H9 (cell line): ENCODE results near the gene SLC18B1. TPM values are rescaled to one million over a fixed set of nuclear protein-coding genes. Genes with fewer than 3 reads are reported as not detected.

ENCODE experiments used
- DNase-seq: peaks from one replicate; pipeline ENCODE4 v3.0.0-alpha.2; 2017
- H2AFZ ChIP-seq: one replicate; pipeline ENCODE4 v1.6.1; 2013; ENCODE audit warnings: mild to moderate bottlenecking, low read length, control low read depth, moderate library complexity
- H2AK5ac ChIP-seq: 2 replicates; pipeline ENCODE4 v1.6.1; 2013; ENCODE audit warnings: low read length, control low read depth, mixed read lengths; ENCODE audit not compliant: insufficient read length
- H2BK120ac ChIP-seq: one replicate; pipeline ENCODE4 v1.6.1; 2013; ENCODE audit warnings: low read depth, mild to moderate bottlenecking, low read length, control low read depth, inconsistent platforms; ENCODE audit not compliant: poor library complexity, severe bottlenecking
- H2BK12ac ChIP-seq: 2 replicates; pipeline ENCODE4 v1.6.1; 2013; ENCODE audit warnings: low read length, control low read depth, mixed read lengths, low read depth; ENCODE audit not compliant: insufficient read length
- H2BK15ac ChIP-seq: 2 replicates; pipeline ENCODE4 v1.6.1; 2013; ENCODE audit warnings: low read depth, low read length, control low read depth
- H2BK20ac ChIP-seq: one replicate; pipeline ENCODE4 v1.6.1; 2013; ENCODE audit warnings: low read depth, mild to moderate bottlenecking, low read length, control low read depth, inconsistent platforms; ENCODE audit not compliant: poor library complexity, severe bottlenecking
- H2BK5ac ChIP-seq: 2 replicates; pipeline ENCODE4 v1.6.1; 2013; ENCODE audit warnings: low read length, control low read depth, mixed read lengths; ENCODE audit not compliant: insufficient read length
- H3K14ac ChIP-seq: 2 replicates; pipeline ENCODE4 v1.6.1; 2013; ENCODE audit warnings: low read length, control low read depth; ENCODE audit not compliant: insufficient read depth
- H3K18ac ChIP-seq: 2 replicates; pipeline ENCODE4 v1.6.1; 2013; ENCODE audit warnings: low read depth, mild to moderate bottlenecking, mixed read lengths, low read length, control low read depth; ENCODE audit not compliant: insufficient read length
- H3K23ac ChIP-seq: 2 replicates; pipeline ENCODE4 v1.6.1; 2013; ENCODE audit warnings: low read length, control low read depth, mixed read lengths, low read depth; ENCODE audit not compliant: insufficient read length
- H3K23me2 ChIP-seq: 2 replicates; pipeline ENCODE4 v1.6.1; 2013; ENCODE audit warnings: low read depth, mild to moderate bottlenecking, mixed read lengths, low read length, control low read depth; ENCODE audit not compliant: insufficient read length, poor library complexity, severe bottlenecking
- H3K27ac ChIP-seq: 2 replicates; pipeline ENCODE4 v1.5.1; 2013; ENCODE audit warnings: low read length, control low read depth, mixed read lengths, low read depth; ENCODE audit not compliant: insufficient read length
- H3K27me3 ChIP-seq: 2 replicates; pipeline ENCODE4 v1.6.1; 2013; ENCODE audit warnings: low read length, control low read depth, inconsistent platforms; ENCODE audit not compliant: insufficient read depth
- H3K4ac ChIP-seq: 2 replicates; pipeline ENCODE4 v1.6.1; 2013; ENCODE audit warnings: low read depth, mild to moderate bottlenecking, control low read depth, inconsistent platforms, low read length, moderate library complexity
- H3K4me1 ChIP-seq: 2 replicates; pipeline ENCODE4 v1.6.1; 2013; ENCODE audit warnings: low read length, control low read depth, inconsistent platforms; ENCODE audit not compliant: insufficient read depth
- H3K4me2 ChIP-seq: 2 replicates; pipeline ENCODE4 v1.6.1; 2013; ENCODE audit warnings: low read length, control low read depth, mixed read lengths; ENCODE audit not compliant: insufficient read length, insufficient read depth
- H3K56ac ChIP-seq: 2 replicates; pipeline ENCODE4 v1.6.1; 2013; ENCODE audit warnings: low read depth, mild to moderate bottlenecking, mixed read lengths, low read length, control low read depth; ENCODE audit not compliant: insufficient read length
- H3K79me1 ChIP-seq: 2 replicates; pipeline ENCODE4 v1.6.1; 2013; ENCODE audit warnings: low read depth, mild to moderate bottlenecking, moderate library complexity, low read length, control low read depth, inconsistent platforms; ENCODE audit not compliant: insufficient read depth, poor library complexity, severe bottlenecking
- H3K79me2 ChIP-seq: 2 replicates; pipeline ENCODE4 v1.6.1; 2013; ENCODE audit warnings: low read length, control low read depth, inconsistent platforms; ENCODE audit not compliant: insufficient read depth
- H3K9ac ChIP-seq: 2 replicates; pipeline ENCODE4 v1.6.1; 2013; ENCODE audit warnings: low read length, control low read depth, mixed read lengths; ENCODE audit not compliant: insufficient read length; ENCODE audit errors: extremely low read depth
- H3K9me3 ChIP-seq: one replicate; pipeline ENCODE4 v1.6.1; 2013; ENCODE audit warnings: low read depth, low read length, inconsistent platforms; ENCODE audit not compliant: control insufficient read depth
- H3T11ph ChIP-seq: one replicate; pipeline ENCODE4 v1.6.1; 2013; ENCODE audit warnings: mild to moderate bottlenecking, low read length, control low read depth, inconsistent platforms
- H4K20me1 ChIP-seq: one replicate; pipeline ENCODE4 v1.6.1; 2013; ENCODE audit not compliant: control insufficient read depth, insufficient read length, insufficient read depth
- H4K5ac ChIP-seq: 2 replicates; pipeline ENCODE4 v1.6.1; 2013; ENCODE audit warnings: low read depth, mild to moderate bottlenecking, mixed read lengths, low read length, control low read depth; ENCODE audit not compliant: insufficient read length
- H4K8ac ChIP-seq: replicated peaks from 2 replicates; pipeline ENCODE4 v1.6.1; 2013; ENCODE audit warnings: low read length, control low read depth, mixed read lengths, low read depth; ENCODE audit not compliant: insufficient read length
- H4K91ac ChIP-seq: 2 replicates; pipeline ENCODE4 v1.6.1; 2013; ENCODE audit warnings: low read depth, mild to moderate bottlenecking, moderate library complexity, mixed read lengths, low read length, control low read depth; ENCODE audit not compliant: insufficient read length
- H3K27ac Mint-ChIP-seq, 3 experiments: 2 replicates in 2 of 3; 3 replicates in 1 of 3; pipeline ENCODE4 v1.8.0; 2020 to 2021; ENCODE audit warnings: mixed read lengths in 3 of 3, mild to moderate bottlenecking in 1 of 3, moderate library complexity in 1 of 3
- H3K27me3 Mint-ChIP-seq: 2 replicates; pipeline ENCODE4 v1.8.0; 2021; ENCODE audit warnings: low read depth, mild to moderate bottlenecking, moderate library complexity, mixed read lengths
- H3K36me3 Mint-ChIP-seq, 3 experiments: 2 replicates in 2 of 3; 3 replicates in 1 of 3; pipeline ENCODE4 v1.8.0; 2020 to 2021; ENCODE audit warnings: low read depth in 3 of 3, mixed read lengths in 3 of 3; ENCODE audit not compliant: insufficient read depth in 1 of 3
- H3K4me1 Mint-ChIP-seq, 2 experiments: 2 replicates each; pipeline ENCODE4 v1.8.0; 2020; ENCODE audit warnings: mixed read lengths in 2 of 2
- H3K4me3 Mint-ChIP-seq, 2 experiments: 2 replicates in 1 of 2; 3 replicates in 1 of 2; pipeline ENCODE4 v1.8.0; 2020 to 2021; ENCODE audit warnings: mild to moderate bottlenecking in 2 of 2, mixed read lengths in 2 of 2, moderate library complexity in 1 of 2
- H3K9me3 Mint-ChIP-seq, 2 experiments: 2 replicates in 1 of 2; 3 replicates in 1 of 2; pipeline ENCODE4 v1.8.0; 2020; ENCODE audit warnings: mild to moderate bottlenecking in 2 of 2, mixed read lengths in 2 of 2, moderate library complexity in 1 of 2
- CTCF ChIP-seq: fragments of 200-600 bp; sonication (generic); conservative IDR thresholded peaks from 3 replicates; pipeline ENCODE4 v1.8.0; 2021; ENCODE audit warnings: antibody characterized with exemption, mild to moderate bottlenecking
- WGBS: extraction: QIAGEN DNeasy Blood & Tissue Kit; methylation state at CpG from one replicate; pipeline ENCODE4 v1.1.7; 2013; ENCODE audit warnings: missing lambda C conversion rate, low lambda C conversion rate, mixed read lengths; ENCODE audit not compliant: insufficient read length; ENCODE audit errors: extremely low coverage; 5-methylcytosine and 5-hydroxymethylcytosine counted together
- total RNA-seq: library from RNA; stranded (reverse); gene quantifications from 2 replicates; pipeline ENCODE4 v1.2.1, GENCODE V29; 2021

SLC18B1 gene
- total RNA-seq, 1 experiment from 2014 or later = 19.8 TPM

DNA sequence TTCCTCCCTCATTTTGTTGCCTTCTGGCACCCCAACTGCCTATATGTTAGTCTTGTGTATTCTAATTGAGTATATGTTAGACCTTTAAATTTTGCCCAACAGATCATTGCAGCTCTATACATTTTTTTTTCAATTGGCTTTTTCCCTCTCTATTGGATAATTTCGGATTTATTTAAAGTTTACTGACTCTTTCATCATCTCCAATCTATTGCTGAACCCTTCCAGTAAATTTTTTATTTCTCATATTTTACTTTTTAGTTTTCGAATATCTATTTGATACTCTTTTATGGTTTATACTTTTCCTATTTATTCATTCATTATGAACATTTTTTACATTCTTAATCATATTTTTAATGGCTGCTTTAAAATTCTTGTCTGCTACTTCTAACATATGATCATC is 7.1 kb upstream of the SLC18B1 start:
- no peak overlapping the region for H4K91ac ChIP-seq
- WGBS = no CpG with 5 or more reads among the region's 2 CpGs
- H3K4me1 ChIP-seq = no peaks in the 10 kb centered on the region
- no peak overlapping the region for H3K18ac ChIP-seq
- Mint-ChIP-seq H3K27me3 (peaks cover 5% of the 10 kb centered on the region), H3K36me3 (peaks cover 0 to 2% (median 0%) of the 10 kb centered on the region in 3 experiments; a peak in 2 of 7 replicates), H3K9me3 (peaks cover 0 to 5% of the 10 kb centered on the region in 2 experiments; a peak in 3 of 5 replicates), H3K4me3 (no peak overlapping the region), H3K4me1 (no peaks in the 10 kb centered on the region), H3K27ac (no peak overlapping the region)
- H2BK120ac ChIP-seq = no peak overlapping the region
- no peaks in the 10 kb centered on the region for H3K79me1 ChIP-seq
- H2AK5ac ChIP-seq = no peak overlapping the region
- no peak overlapping the region for H2BK15ac ChIP-seq
- H3K14ac ChIP-seq = no peak overlapping the region
- no peak overlapping the region for H2BK20ac ChIP-seq
- no peak overlapping the region for H4K8ac ChIP-seq
- H3K23me2 ChIP-seq = no peaks in the 10 kb centered on the region
- no peak overlapping the region for H2BK5ac ChIP-seq
- no peak overlapping the region for H3T11ph ChIP-seq
- H3K9ac ChIP-seq = no peak overlapping the region
- no peak overlapping the region for H3K56ac ChIP-seq
- H4K20me1 ChIP-seq = no peaks in the 10 kb centered on the region
- H3K27me3 ChIP-seq = no peaks in the 10 kb centered on the region
- no peak overlapping the region for H3K27ac ChIP-seq
- no peak overlapping the region for H3K4me2 ChIP-seq
- TF ChIP-seq CTCF = no peak
- no peak overlapping the region for H4K5ac ChIP-seq
- DNase-seq = no peak
- no peak overlapping the region for H2BK12ac ChIP-seq
- H3K79me2 ChIP-seq = no peaks in the 10 kb centered on the region
- H2AFZ ChIP-seq = no peak overlapping the region
- H3K4ac ChIP-seq = no peak overlapping the region
- no peak overlapping the region for H3K23ac ChIP-seq
- no peaks in the 10 kb centered on the region for H3K9me3 ChIP-seq
